CD4-positive, alpha-beta T cell (primary cell): ENCODE measurements around the gene ELF1. TPM values are rescaled to one million over a fixed set of nuclear protein-coding genes. Genes with fewer than 3 reads are reported as not detected.
A peak's percentile ranks its signal among the peaks of the same experiment; 100 is the strongest.
"Not testable (repeated sequence)": the region's sequence is repeated elsewhere in the genome, so short reads cannot be mapped to it uniquely, and the experiment has no call there.

Source experiments
- ATAC-seq: fragments of 200-7000 bp; cut with Tn5 transposase; one replicate; pipeline ENCODE4 v1.10.0; 2022; ENCODE audit warnings: mild to moderate bottlenecking; ENCODE audit not compliant: poor library complexity
- CTCF ChIA-PET: fragments of 350-600 bp; sonication (Branson Sonifier 250); formaldehyde crosslinking; loops from one replicate; lab custom pipeline; 2021; ENCODE audit warnings: antibody characterized with exemption, inconsistent platforms; lab: Charles Lee
- POLR2A ChIA-PET: fragments of 350-600 bp; sonication (Branson Sonifier 250); formaldehyde crosslinking; loops from one replicate; lab custom pipeline; 2021; ENCODE audit warnings: antibody characterized with exemption, inconsistent platforms; lab: Charles Lee
- DNase-seq, 14 experiments: peaks; one replicate each; pipeline ENCODE4 v3.0.0-alpha.2; 2013 to 2020; ENCODE audit warnings: mixed read lengths in 2 of 14
- H3K27ac ChIP-seq, 2 donors: one replicate each; pipeline versions ENCODE4 v1.5.1 to v1.7.0; 2013; ENCODE audit warnings: low read length in 2 of 2, low read depth in 1 of 2, mild to moderate bottlenecking in 1 of 2
- H3K27me3 ChIP-seq, 2 experiments: 1 replicate in 1 of 2; 2 replicates in 1 of 2; pipeline versions ENCODE4 v1.6.1 to v1.7.0; 2013; ENCODE audit warnings: low read length in 2 of 2, control low read depth in 1 of 2, mild to moderate bottlenecking in 1 of 2, moderate library complexity in 1 of 2; ENCODE audit not compliant: insufficient read depth in 2 of 2, control insufficient read depth in 1 of 2
- H3K36me3 ChIP-seq: one replicate; pipeline ENCODE4 v1.6.1; 2013; ENCODE audit warnings: low read length, control low read depth; ENCODE audit not compliant: insufficient read depth
- H3K4me1 ChIP-seq: one replicate; pipeline ENCODE4 v1.6.1; 2013; ENCODE audit warnings: low read length, control low read depth; ENCODE audit not compliant: insufficient read depth
- H3K4me3 ChIP-seq: one replicate; pipeline ENCODE4 v1.5.1; 2013; ENCODE audit warnings: mild to moderate bottlenecking, low read length, moderate library complexity
- H3K9me3 ChIP-seq, 2 experiments: 1 replicate in 1 of 2; 2 replicates in 1 of 2; pipeline versions ENCODE4 v1.6.1 to v1.7.0; 2013; ENCODE audit warnings: low read length in 2 of 2, mild to moderate bottlenecking in 2 of 2, control low read depth in 1 of 2, moderate library complexity in 1 of 2; ENCODE audit not compliant: control insufficient read depth in 1 of 2, insufficient read depth in 1 of 2
- H3K27ac Mint-ChIP-seq: one replicate; pipeline ENCODE4 v1.8.0; 2020; ENCODE audit warnings: mixed read lengths
- H3K27me3 Mint-ChIP-seq: one replicate; pipeline ENCODE4 v1.8.0; 2021; ENCODE audit warnings: mixed read lengths
- H3K36me3 Mint-ChIP-seq: one replicate; pipeline ENCODE4 v1.8.0; 2021; ENCODE audit warnings: low read depth, mixed read lengths
- H3K4me1 Mint-ChIP-seq: one replicate; pipeline ENCODE4 v1.8.0; 2021; ENCODE audit warnings: low read depth, mixed read lengths
- H3K4me3 Mint-ChIP-seq: one replicate; pipeline ENCODE4 v1.8.0; 2020; ENCODE audit warnings: mild to moderate bottlenecking, mixed read lengths
- H3K9me3 Mint-ChIP-seq: one replicate; pipeline ENCODE4 v1.8.0; 2020; ENCODE audit warnings: mixed read lengths
- intact Hi-C, 2 experiments: fragments of 100-400 bp; cut with DNase I in 1 of 2; cut with micrococcal nuclease in 1 of 2; formaldehyde crosslinking; loops; one replicate each; pipeline versions ENCODE4 v1.15.1 to v1.9.0; 2023 to 2025; cut with DNase I, micrococcal nuclease
- total RNA-seq, 174 experiments: library from RNA in 2 of 174; stranded (reverse) in 2 of 174; gene quantifications; one replicate each; pipeline ENCODE4 v1.2.3 and lab custom pipeline; 2021 to 2026
- TF ChIP-seq, protein P1 (sequence below): fragments of 200-600 bp; IDR thresholded peaks from one replicate; pipeline ENCODE4 v1.8.0; 2022; ENCODE audit warnings: antibody characterized with exemption, mild to moderate bottlenecking

ELF1 gene
- total RNA-seq, 2 experiments from 2014 or later: 354 to 358 TPM

DNA sequence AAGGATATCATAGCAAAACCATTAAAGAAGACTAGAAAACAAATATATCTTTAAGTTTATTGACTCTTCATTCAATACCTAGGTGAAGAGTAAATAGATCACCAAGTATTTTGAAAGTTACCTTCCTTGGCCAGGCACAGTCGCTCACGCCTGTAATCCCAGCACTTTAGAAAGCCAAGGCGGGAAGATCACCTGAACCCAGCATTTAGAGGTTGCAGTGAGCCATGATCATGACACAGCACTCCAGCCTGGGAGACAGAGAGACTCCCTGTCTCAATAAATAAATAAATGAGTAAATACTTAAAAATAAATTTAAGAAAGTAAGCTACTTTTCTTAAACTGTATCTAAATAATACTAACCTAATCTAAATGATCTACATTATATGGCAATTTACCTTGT is 33.3 kb upstream of the ELF1 start:
- DNase-seq (no peak), ATAC-seq (no peak)
- no peak overlapping the region for H3K4me3 Mint-ChIP-seq
- Histone ChIP-seq H3K4me3 (no peak overlapping the region), H3K4me1 (peaks cover 11% of the 10 kb centered on the region), H3K9me3 (no peaks in the 10 kb centered on the region), H3K27me3 (no peaks in the 10 kb centered on the region), H3K36me3 (no peaks in the 10 kb centered on the region), H3K27ac (no peak overlapping the region)
- H3K9me3 Mint-ChIP-seq: no peaks in the 10 kb centered on the region
- peaks cover 5% of the 10 kb centered on the region for H3K36me3 Mint-ChIP-seq
- peaks cover 50% of the 10 kb centered on the region for H3K4me1 Mint-ChIP-seq
- intact Hi-C loops: no loop called here
- TF ChIP-seq, protein P1, sequence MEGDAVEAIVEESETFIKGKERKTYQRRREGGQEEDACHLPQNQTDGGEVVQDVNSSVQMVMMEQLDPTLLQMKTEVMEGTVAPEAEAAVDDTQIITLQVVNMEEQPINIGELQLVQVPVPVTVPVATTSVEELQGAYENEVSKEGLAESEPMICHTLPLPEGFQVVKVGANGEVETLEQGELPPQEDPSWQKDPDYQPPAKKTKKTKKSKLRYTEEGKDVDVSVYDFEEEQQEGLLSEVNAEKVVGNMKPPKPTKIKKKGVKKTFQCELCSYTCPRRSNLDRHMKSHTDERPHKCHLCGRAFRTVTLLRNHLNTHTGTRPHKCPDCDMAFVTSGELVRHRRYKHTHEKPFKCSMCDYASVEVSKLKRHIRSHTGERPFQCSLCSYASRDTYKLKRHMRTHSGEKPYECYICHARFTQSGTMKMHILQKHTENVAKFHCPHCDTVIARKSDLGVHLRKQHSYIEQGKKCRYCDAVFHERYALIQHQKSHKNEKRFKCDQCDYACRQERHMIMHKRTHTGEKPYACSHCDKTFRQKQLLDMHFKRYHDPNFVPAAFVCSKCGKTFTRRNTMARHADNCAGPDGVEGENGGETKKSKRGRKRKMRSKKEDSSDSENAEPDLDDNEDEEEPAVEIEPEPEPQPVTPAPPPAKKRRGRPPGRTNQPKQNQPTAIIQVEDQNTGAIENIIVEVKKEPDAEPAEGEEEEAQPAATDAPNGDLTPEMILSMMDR: no peak
- no peaks in the 10 kb centered on the region for H3K27me3 Mint-ChIP-seq
- ChIA-PET CTCF (interaction anchor here (1.2 to 3.4 kb wide), 2 partner anchors 10 to 81 kb away, joined by 3 to 20 read pairs; no protein-coding TSS in a partner anchor), POLR2A (no interaction called here)
- no peak overlapping the region for H3K27ac Mint-ChIP-seq

DNA sequence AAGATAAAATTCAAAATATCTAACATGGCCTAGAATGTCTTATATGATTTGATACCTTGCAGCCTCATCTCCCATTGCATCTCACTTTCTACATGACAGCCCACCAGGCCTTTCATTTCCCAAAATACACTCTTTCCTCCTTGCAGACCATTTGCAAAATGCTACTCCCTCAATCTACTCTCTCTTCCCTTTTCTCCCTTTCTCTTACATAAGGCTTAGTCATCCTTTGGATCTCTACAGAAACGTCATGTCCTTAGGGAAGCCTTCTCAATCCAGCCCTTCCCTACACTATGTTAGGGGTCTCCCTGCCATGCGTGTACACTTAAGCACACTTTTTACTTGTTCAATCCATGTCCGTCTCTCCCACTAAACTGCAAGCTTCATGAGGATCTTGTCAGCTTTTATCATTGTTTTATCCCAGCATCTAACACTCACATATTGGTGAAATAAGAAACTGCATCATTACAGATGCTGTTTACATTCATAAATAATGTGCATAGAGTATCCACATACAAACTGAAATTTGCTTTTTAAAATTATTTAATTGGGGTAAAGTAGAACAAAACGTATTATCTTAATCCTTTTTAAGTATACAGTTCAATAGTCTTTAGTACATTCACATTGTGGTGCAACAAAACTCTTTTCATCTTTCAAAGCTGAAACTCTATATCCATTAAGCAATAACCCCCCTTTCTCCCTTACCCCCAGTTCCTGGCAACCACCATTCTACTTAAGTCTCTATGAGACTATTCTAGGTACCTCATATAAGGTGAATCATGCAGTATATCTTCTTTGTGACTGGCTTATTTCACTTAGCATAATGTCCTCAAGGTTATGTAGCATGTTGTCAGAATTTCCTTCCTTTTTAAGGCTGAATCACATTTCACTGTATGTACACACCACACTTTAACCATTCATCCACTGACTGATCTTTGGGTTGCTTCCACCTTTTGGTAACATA is 30.6 kb upstream of the ELF1 start:
- H3K27me3 Mint-ChIP-seq: no peaks in the 10 kb centered on the region
- Histone ChIP-seq H3K9me3 (no peaks in the 10 kb centered on the region), H3K27ac (no peak overlapping the region), H3K4me1 (peaks cover 5% of the 10 kb centered on the region), H3K27me3 (no peaks in the 10 kb centered on the region), H3K4me3 (no peak overlapping the region), H3K36me3 (no peaks in the 10 kb centered on the region)
- TF ChIP-seq, protein P1: no peak
- H3K27ac Mint-ChIP-seq: no peak overlapping the region
- DNase-seq (peak in 2 of 14 experiments; percentile 32 to 47), ATAC-seq (no peak)
- CTCF ChIA-PET: interaction anchor here (1.2 kb wide), 1 partner anchor 75 kb away, joined by 4 read pairs; no protein-coding TSS in a partner anchor
- peaks cover 5% of the 10 kb centered on the region for H3K36me3 Mint-ChIP-seq
- no peak overlapping the region for H3K4me3 Mint-ChIP-seq
- intact Hi-C loops: loop anchor here in 1 of 2 experiments (2.0 kb wide), 1 partner anchor 29 kb away; no protein-coding TSS in a partner anchor
- peaks cover 30% of the 10 kb centered on the region for H3K4me1 Mint-ChIP-seq
- POLR2A ChIA-PET: interaction anchor here (2.7 kb wide), 1 partner anchor 11 kb away, joined by 6 read pairs; the partner anchor contains the start of gene WBP4
- H3K9me3 Mint-ChIP-seq: no peaks in the 10 kb centered on the region

DNA sequence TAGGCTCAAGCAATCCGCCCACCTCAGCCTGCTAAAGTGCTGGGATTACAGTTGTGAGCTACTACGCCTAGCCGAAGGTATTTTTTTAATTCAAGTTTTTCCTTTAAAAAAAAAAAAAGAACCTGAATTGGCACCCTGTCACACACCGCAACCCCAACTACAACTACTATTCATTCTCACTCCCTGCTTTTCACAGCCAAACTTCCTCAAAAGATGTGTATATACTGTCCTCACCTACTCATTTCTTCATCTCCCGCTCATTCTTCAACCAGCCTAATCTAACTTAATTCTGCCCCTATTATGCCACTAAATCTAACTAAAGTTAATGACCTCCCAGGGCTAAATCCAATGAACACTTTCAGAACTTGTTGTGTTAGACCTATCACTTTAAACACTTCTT is 29.5 kb upstream of the ELF1 start:
- ChIA-PET POLR2A (interaction anchor here (0.5 to 2.7 kb wide), 2 partner anchors 13 to 74 kb away, joined by 3 to 6 read pairs; partner anchors contain the start of gene WBP4), CTCF (interaction anchor here (1.2 kb wide), 1 partner anchor 74 kb away, joined by 4 read pairs; no protein-coding TSS in a partner anchor)
- H3K4me3 Mint-ChIP-seq: no peak overlapping the region
- DNase-seq: no peak
- H3K9me3 Mint-ChIP-seq: no peaks in the 10 kb centered on the region
- TF ChIP-seq, protein P1: no peak
- Histone ChIP-seq H3K27me3 (no peaks in the 10 kb centered on the region), H3K4me1 (no peaks in the 10 kb centered on the region), H3K4me3 (no peak overlapping the region), H3K9me3 (no peaks in the 10 kb centered on the region), H3K36me3 (no peaks in the 10 kb centered on the region), H3K27ac (no peak overlapping the region)
- H3K4me1 Mint-ChIP-seq: peaks cover 21% of the 10 kb centered on the region
- intact Hi-C loops: no loop called here
- peaks cover 5% of the 10 kb centered on the region for H3K36me3 Mint-ChIP-seq
- H3K27ac Mint-ChIP-seq: no peak overlapping the region
- ATAC-seq: no peak
- H3K27me3 Mint-ChIP-seq: no peaks in the 10 kb centered on the region

DNA sequence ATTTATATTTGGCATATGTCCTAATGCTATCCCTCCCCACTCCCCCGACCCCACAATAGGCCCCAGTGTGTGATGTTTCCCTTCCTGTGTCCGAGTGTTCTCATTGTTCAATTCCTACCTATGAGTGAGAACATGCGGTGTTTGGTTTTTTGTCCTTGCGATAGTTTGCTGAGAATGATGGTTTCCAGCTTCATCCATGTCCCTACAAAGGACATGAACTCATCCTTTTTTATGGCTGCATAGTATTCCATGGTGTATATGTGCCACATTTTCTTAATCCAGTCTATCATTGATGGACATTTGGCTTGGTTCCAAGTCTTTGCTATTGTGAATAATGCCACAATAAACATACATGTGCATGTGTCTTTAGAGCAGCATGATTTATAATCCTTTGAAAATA is 23.3 kb upstream of the ELF1 start:
- CTCF ChIA-PET: interaction anchor here (1.0 kb wide), 1 partner anchor 10 kb away, joined by 3 read pairs; no protein-coding TSS in a partner anchor
- H3K27ac Mint-ChIP-seq, H3K4me3 Mint-ChIP-seq, H3K4me3 ChIP-seq, H3K4me1 ChIP-seq, H3K27me3 ChIP-seq, ATAC-seq, H3K27me3 Mint-ChIP-seq, H3K36me3 ChIP-seq, H3K9me3 ChIP-seq, intact Hi-C loops, H3K9me3 Mint-ChIP-seq, DNase-seq, H3K27ac ChIP-seq, H3K36me3 Mint-ChIP-seq, POLR2A ChIA-PET: not testable (repeated sequence)
- H3K4me1 Mint-ChIP-seq: peaks cover 15% of the 10 kb centered on the region
